Activated naive CD8-positive, alpha-beta T cell treated with anti-CD3 and anti-CD28 coated beads, Interleukin-2, amount 50 U/mL, for 24 hours (primary cell): ENCODE measurements around the gene RNF11.

ENCODE experiments used
- ATAC-seq: fragments of 150-1000 bp; cut with Tn5 transposase; one replicate; pipeline ENCODE4 v1.10.0; 2021
- DNase-seq: peaks from one replicate; pipeline ENCODE4 v3.0.0; 2021
- H3K27ac Mint-ChIP-seq: one replicate; pipeline ENCODE4 v1.8.0; 2021; ENCODE audit warnings: mild to moderate bottlenecking, mixed read lengths
- H3K27me3 Mint-ChIP-seq: one replicate; pipeline ENCODE4 v1.8.0; 2021; ENCODE audit warnings: mixed read lengths
- H3K36me3 Mint-ChIP-seq: one replicate; pipeline ENCODE4 v1.8.0; 2021; ENCODE audit warnings: low read depth, mixed read lengths
- H3K4me1 Mint-ChIP-seq: one replicate; pipeline ENCODE4 v1.8.0; 2021; ENCODE audit warnings: mixed read lengths
- H3K4me3 Mint-ChIP-seq: one replicate; pipeline ENCODE4 v1.8.0; 2021; ENCODE audit warnings: mild to moderate bottlenecking, moderate library complexity, mixed read lengths
- H3K9me3 Mint-ChIP-seq: one replicate; pipeline ENCODE4 v1.8.0; 2021; ENCODE audit warnings: mixed read lengths

Gene RNF11

GRCh38 chr1:51235673-51236530 is at the start of gene RNF11:
RNF11 (plus strand) TSS chr1:51236273; CDS start chr1:51236757, 484 bp downstream.
- peak within 1 kb of the TSS; percentile 74 for H3K27ac Mint-ChIP-seq
- H3K4me3 Mint-ChIP-seq, result peak within 1 kb of the TSS; percentile 82
- peaks cover 37% of the 10 kb centered on the region for H3K4me1 Mint-ChIP-seq
- DNase-seq (peak; percentile 95), ATAC-seq (peak; percentile 97)
- no peaks in the 10 kb centered on the region for H3K36me3 Mint-ChIP-seq
- no peaks in the 10 kb centered on the region for H3K27me3 Mint-ChIP-seq
- H3K9me3 Mint-ChIP-seq, result no peaks in the 10 kb centered on the region

- H3K27me3 Mint-ChIP-seq, result peaks cover 1% of the 10 kb centered on the region
- no peak overlapping the region for H3K27ac Mint-ChIP-seq
- H3K4me3 Mint-ChIP-seq, result no peak overlapping the region
- DNase-seq (no peak), ATAC-seq (no peak)
- no peaks in the 10 kb centered on the region for H3K36me3 Mint-ChIP-seq
- no peaks in the 10 kb centered on the region for H3K4me1 Mint-ChIP-seq
- no peaks in the 10 kb centered on the region for H3K9me3 Mint-ChIP-seq
These were observed 47.8 kb upstream of the RNF11 start for GRCh38 chr1:51188230-51188629.

- no peaks in the 10 kb centered on the region for H3K36me3 Mint-ChIP-seq
- ATAC-seq (no peak), DNase-seq (peak; percentile 42)
- H3K4me3 Mint-ChIP-seq, result no peak overlapping the region
- H3K27me3 Mint-ChIP-seq, result no peaks in the 10 kb centered on the region
- H3K27ac Mint-ChIP-seq, result no peak overlapping the region
- H3K4me1 Mint-ChIP-seq, result no peaks in the 10 kb centered on the region
- no peaks in the 10 kb centered on the region for H3K9me3 Mint-ChIP-seq
These were observed 46.5 kb upstream of the RNF11 start for GRCh38 chr1:51189421-51190073.

- Mint-ChIP-seq H3K36me3 (no peaks in the 10 kb centered on the region), H3K4me3 (no peak overlapping the region), H3K27ac (no peak overlapping the region), H3K4me1 (no peaks in the 10 kb centered on the region), H3K27me3 (no peaks in the 10 kb centered on the region), H3K9me3 (no peaks in the 10 kb centered on the region)
- DNase-seq (no peak), ATAC-seq (no peak)
These were observed 45.1 kb upstream of the RNF11 start for GRCh38 chr1:51190961-51191360.

GRCh38 chr1:51192213-51192843 is 43.7 kb upstream of the RNF11 start:
- no peaks in the 10 kb centered on the region for H3K36me3 Mint-ChIP-seq
- no peak overlapping the region for H3K27ac Mint-ChIP-seq
- ATAC-seq (no peak), DNase-seq (peak; percentile 72)
- H3K4me1 Mint-ChIP-seq, result no peaks in the 10 kb centered on the region
- peaks cover 2% of the 10 kb centered on the region for H3K27me3 Mint-ChIP-seq
- H3K9me3 Mint-ChIP-seq, result no peaks in the 10 kb centered on the region
- H3K4me3 Mint-ChIP-seq, result no peak overlapping the region

- H3K27ac Mint-ChIP-seq, result no peak overlapping the region
- H3K27me3 Mint-ChIP-seq, result peaks cover 2% of the 10 kb centered on the region
- no peaks in the 10 kb centered on the region for H3K9me3 Mint-ChIP-seq
- H3K36me3 Mint-ChIP-seq, result no peaks in the 10 kb centered on the region
- DNase-seq, result no peak
- ATAC-seq, result no peak
- no peaks in the 10 kb centered on the region for H3K4me1 Mint-ChIP-seq
- no peak overlapping the region for H3K4me3 Mint-ChIP-seq
These were observed 42.5 kb upstream of the RNF11 start for GRCh38 chr1:51193564-51193963.

- no peak for DNase-seq
- H3K27ac Mint-ChIP-seq, result no peak overlapping the region
- H3K36me3 Mint-ChIP-seq, result no peaks in the 10 kb centered on the region
- no peaks in the 10 kb centered on the region for H3K27me3 Mint-ChIP-seq
- peaks cover 2% of the 10 kb centered on the region for H3K4me1 Mint-ChIP-seq
- no peaks in the 10 kb centered on the region for H3K9me3 Mint-ChIP-seq
- peak; percentile 61 for ATAC-seq
- no peak overlapping the region for H3K4me3 Mint-ChIP-seq
These were observed 32.8 kb upstream of the RNF11 start for GRCh38 chr1:51203121-51203873.

GRCh38 chr1:51203874-51204245 is 32.2 kb upstream of the RNF11 start:
- Mint-ChIP-seq H3K4me3 (no peak overlapping the region), H3K9me3 (no peaks in the 10 kb centered on the region), H3K36me3 (no peaks in the 10 kb centered on the region), H3K4me1 (peaks cover 2% of the 10 kb centered on the region), H3K27ac (no peak overlapping the region), H3K27me3 (no peaks in the 10 kb centered on the region)
- no peak for DNase-seq
- ATAC-seq, result no peak

- no peaks in the 10 kb centered on the region for H3K9me3 Mint-ChIP-seq
- H3K4me3 Mint-ChIP-seq, result no peak overlapping the region
- no peaks in the 10 kb centered on the region for H3K27me3 Mint-ChIP-seq
- ATAC-seq, result no peak
- DNase-seq, result no peak
- no peak overlapping the region for H3K27ac Mint-ChIP-seq
- no peaks in the 10 kb centered on the region for H3K36me3 Mint-ChIP-seq
- peaks cover 12% of the 10 kb centered on the region for H3K4me1 Mint-ChIP-seq
These were observed 26.0 kb upstream of the RNF11 start for GRCh38 chr1:51210055-51210454.

GRCh38 chr1:51210676-51211075 is 25.4 kb upstream of the RNF11 start:
- Mint-ChIP-seq H3K27me3 (no peaks in the 10 kb centered on the region), H3K27ac (no peak overlapping the region), H3K36me3 (no peaks in the 10 kb centered on the region), H3K4me3 (no peak overlapping the region), H3K9me3 (no peaks in the 10 kb centered on the region), H3K4me1 (peaks cover 18% of the 10 kb centered on the region)
- DNase-seq (no peak), ATAC-seq (no peak)

GRCh38 chr1:51214615-51215131 is 21.4 kb upstream of the RNF11 start:
- ATAC-seq (peak; percentile 52), DNase-seq (no peak)
- H3K27ac Mint-ChIP-seq, result no peak overlapping the region
- H3K27me3 Mint-ChIP-seq, result no peaks in the 10 kb centered on the region
- H3K4me3 Mint-ChIP-seq, result no peak overlapping the region
- H3K36me3 Mint-ChIP-seq, result no peaks in the 10 kb centered on the region
- H3K9me3 Mint-ChIP-seq, result no peaks in the 10 kb centered on the region
- H3K4me1 Mint-ChIP-seq, result peaks cover 19% of the 10 kb centered on the region

GRCh38 chr1:51215169-51215568 is 20.9 kb upstream of the RNF11 start:
- Mint-ChIP-seq H3K4me3 (no peak overlapping the region), H3K36me3 (no peaks in the 10 kb centered on the region), H3K27ac (no peak overlapping the region), H3K4me1 (peaks cover 20% of the 10 kb centered on the region), H3K9me3 (no peaks in the 10 kb centered on the region), H3K27me3 (no peaks in the 10 kb centered on the region)
- DNase-seq, result no peak
- no peak for ATAC-seq

- H3K27ac Mint-ChIP-seq, result no peak overlapping the region
- no peaks in the 10 kb centered on the region for H3K9me3 Mint-ChIP-seq
- peaks cover 3% of the 10 kb centered on the region for H3K27me3 Mint-ChIP-seq
- no peak for ATAC-seq
- no peaks in the 10 kb centered on the region for H3K36me3 Mint-ChIP-seq
- no peak for DNase-seq
- peaks cover 25% of the 10 kb centered on the region for H3K4me1 Mint-ChIP-seq
- H3K4me3 Mint-ChIP-seq, result no peak overlapping the region
These were observed 19.4 kb upstream of the RNF11 start for GRCh38 chr1:51216631-51217030.

- no peak overlapping the region for H3K4me3 Mint-ChIP-seq
- peaks cover 3% of the 10 kb centered on the region for H3K27me3 Mint-ChIP-seq
- H3K9me3 Mint-ChIP-seq, result no peaks in the 10 kb centered on the region
- ATAC-seq (no peak), DNase-seq (no peak)
- H3K27ac Mint-ChIP-seq, result no peak overlapping the region
- H3K36me3 Mint-ChIP-seq, result no peaks in the 10 kb centered on the region
- H3K4me1 Mint-ChIP-seq, result peaks cover 25% of the 10 kb centered on the region
These were observed 19.0 kb upstream of the RNF11 start for GRCh38 chr1:51217101-51217500.
